Measurements from ENCODE around the gene TSR1. TPM values are rescaled to one million over a fixed set of nuclear protein-coding genes. Genes with fewer than 3 reads are reported as not detected.
"Not testable (repeated sequence)": the region's sequence is repeated elsewhere in the genome, so short reads cannot be mapped to it uniquely, and the experiment has no call there.

TSR1 gene
- total RNA-seq, 2 donors from 2014 or later = 47.5 to 95.6 TPM

GRCh38 chr17:2337544-2338314 lies 1.5 kb upstream of the TSR1 start:
- H3K27ac Mint-ChIP-seq = peak overlapping the region in 1 of 2 donors; percentile 43
- H3K4me1 Mint-ChIP-seq (ENCODE audit: low read depth in 2 of 2) = peaks cover 0 to 22% of the 10 kb centered on the region in 2 donors
- ATAC-seq (peak; percentile 59 to 68), DNase-seq (ENCODE audit: low spot score) (peak; percentile 68)
- H3K4me3 Mint-ChIP-seq = peak overlapping the region; percentile 80
- H3K36me3 Mint-ChIP-seq = peaks cover 6% of the 10 kb centered on the region
- H3K9me3 Mint-ChIP-seq = no peaks in the 10 kb centered on the region
- H3K27me3 Mint-ChIP-seq = no peaks in the 10 kb centered on the region

DNA sequence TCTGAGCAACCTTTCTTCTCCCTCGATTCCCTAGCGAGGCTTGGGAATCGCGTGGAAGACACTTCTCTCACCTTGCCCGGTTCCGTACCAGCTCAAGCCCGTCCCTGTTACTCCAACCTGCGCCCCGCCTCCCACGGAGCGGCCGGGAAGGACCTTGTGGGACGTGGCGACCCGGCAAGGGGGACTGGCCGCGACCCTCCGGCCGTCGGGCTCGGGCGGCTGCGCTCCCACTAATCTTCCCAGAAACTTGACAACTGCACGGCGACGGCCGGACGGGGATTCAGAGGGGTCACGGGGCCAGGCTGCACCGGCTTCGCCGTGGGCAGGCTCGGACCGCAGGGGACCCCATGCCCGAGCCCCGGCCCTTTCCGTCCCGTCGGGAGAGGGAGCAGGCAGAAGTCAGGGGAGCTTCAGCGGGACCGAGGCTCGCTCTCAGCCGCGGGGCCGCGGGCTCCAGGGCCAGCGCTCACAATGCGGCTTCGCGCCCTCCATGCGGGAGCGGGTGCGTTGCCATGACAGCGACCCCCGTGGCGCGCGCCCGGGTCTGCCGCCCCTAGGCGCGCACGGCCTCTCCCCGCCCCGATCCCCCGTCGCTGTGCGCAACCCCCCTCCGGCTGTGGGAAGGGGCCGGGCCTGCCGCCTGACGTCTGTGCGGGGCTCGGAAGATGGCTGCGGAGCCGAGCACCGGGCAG lies 741 bp upstream of the TSR1 start, which contains the start of gene SGSM2:
SGSM2 (plus strand) TSS at position 650 of the 692 bp plus-strand sequence. CDS start 188 bp downstream, outside the sequence.
- peaks cover 0 to 22% of the 10 kb centered on the region in 2 donors for H3K4me1 Mint-ChIP-seq (ENCODE audit: low read depth in 2 of 2)
- peak within 1 kb of the TSS; percentile 80 for H3K4me3 Mint-ChIP-seq
- peaks cover 6% of the 10 kb centered on the region for H3K36me3 Mint-ChIP-seq
- H3K9me3 Mint-ChIP-seq = no peaks in the 10 kb centered on the region
- DNase-seq (ENCODE audit: low spot score) (peak; percentile 64), ATAC-seq (peak; percentile 64)
- H3K27me3 Mint-ChIP-seq = no peaks in the 10 kb centered on the region
- H3K27ac Mint-ChIP-seq = peak within 1 kb of the TSS; percentile 90 to 95

- no peaks in the 10 kb centered on the region for H3K27me3 Mint-ChIP-seq
- H3K4me1 Mint-ChIP-seq (ENCODE audit: low read depth in 2 of 2) = peaks cover 0 to 22% of the 10 kb centered on the region in 2 donors
- DNase-seq (ENCODE audit: low spot score) = no peak
- peaks cover 6% of the 10 kb centered on the region for H3K36me3 Mint-ChIP-seq
- H3K4me3 Mint-ChIP-seq = no peak overlapping the region
- H3K27ac Mint-ChIP-seq = peak overlapping the region; percentile 90 to 95
- ATAC-seq = no peak
- no peaks in the 10 kb centered on the region for H3K9me3 Mint-ChIP-seq
These were observed 487 bp downstream of the TSR1 start for GRCh38 chr17:2335726-2336214.

GRCh38 chr17:2331303-2331702 lies 5.0 kb downstream of the TSR1 start:
- Mint-ChIP-seq H3K27ac (no peak overlapping the region), H3K4me3 (no peak overlapping the region), H3K36me3 (peaks cover 14% of the 10 kb centered on the region), H3K27me3 (no peaks in the 10 kb centered on the region), H3K4me1 (ENCODE audit: low read depth in 2 of 2) (peaks cover 7 to 18% of the 10 kb centered on the region in 2 donors), H3K9me3 (no peaks in the 10 kb centered on the region)
- ATAC-seq (no peak), DNase-seq (ENCODE audit: low spot score) (no peak)

- Mint-ChIP-seq H3K27ac (no peak overlapping the region), H3K36me3 (peaks cover 24% of the 10 kb centered on the region), H3K4me1 (ENCODE audit: low read depth in 2 of 2) (no peaks in the 10 kb centered on the region), H3K9me3 (no peaks in the 10 kb centered on the region), H3K4me3 (no peak overlapping the region), H3K27me3 (no peaks in the 10 kb centered on the region)
- no peak for DNase-seq (ENCODE audit: low spot score)
- ATAC-seq = no peak
These were observed 12.5 kb downstream of the TSR1 start for GRCh38 chr17:2323629-2324314.

- Mint-ChIP-seq H3K4me3 (no peak overlapping the region), H3K4me1 (ENCODE audit: low read depth in 2 of 2) (no peaks in the 10 kb centered on the region), H3K9me3 (no peaks in the 10 kb centered on the region), H3K27ac (no peak overlapping the region), H3K36me3 (peaks cover 24% of the 10 kb centered on the region), H3K27me3 (no peaks in the 10 kb centered on the region)
- ATAC-seq = no peak
- DNase-seq (ENCODE audit: low spot score) = no peak
These were observed 14.9 kb downstream of the TSR1 start for GRCh38 chr17:2321399-2321798.

DNA sequence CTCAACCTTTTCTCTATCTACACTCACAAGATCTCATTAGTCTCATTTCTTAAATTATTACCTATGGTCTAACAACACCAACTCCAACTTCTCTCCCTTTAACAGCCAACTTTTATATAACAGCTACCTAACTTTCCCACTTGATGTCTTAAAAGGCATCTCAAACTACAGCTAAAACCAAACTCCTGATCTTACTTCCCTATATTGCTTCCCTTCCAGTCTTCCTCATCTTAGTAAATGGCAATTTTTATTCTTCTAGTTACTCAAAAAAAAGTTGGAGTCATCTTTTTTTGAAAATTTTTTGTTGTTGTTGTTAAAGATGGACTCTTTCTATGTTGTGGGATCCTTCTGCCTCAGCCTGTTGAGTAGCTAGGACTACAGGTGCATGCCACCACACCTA lies 17.2 kb downstream of the TSR1 start:
- Mint-ChIP-seq H3K27ac (no peak overlapping the region), H3K27me3 (no peaks in the 10 kb centered on the region), H3K4me3 (no peak overlapping the region), H3K4me1 (ENCODE audit: low read depth in 2 of 2) (no peaks in the 10 kb centered on the region), H3K9me3 (no peaks in the 10 kb centered on the region), H3K36me3 (peaks cover 7% of the 10 kb centered on the region)
- DNase-seq (ENCODE audit: low spot score) (no peak), ATAC-seq (no peak)

GRCh38 chr17:2317796-2318195 lies 18.5 kb downstream of the TSR1 start:
- H3K27me3 Mint-ChIP-seq = no peaks in the 10 kb centered on the region
- H3K9me3 Mint-ChIP-seq = no peaks in the 10 kb centered on the region
- DNase-seq (ENCODE audit: low spot score) (no peak), ATAC-seq (no peak)
- no peak overlapping the region for H3K27ac Mint-ChIP-seq
- H3K4me1 Mint-ChIP-seq (ENCODE audit: low read depth in 2 of 2) = no peaks in the 10 kb centered on the region
- H3K36me3 Mint-ChIP-seq = peaks cover 5% of the 10 kb centered on the region
- H3K4me3 Mint-ChIP-seq = no peak overlapping the region

GRCh38 chr17:2316916-2317205 lies 19.4 kb downstream of the TSR1 start:
- H3K27ac Mint-ChIP-seq; H3K36me3 Mint-ChIP-seq; H3K4me1 Mint-ChIP-seq (ENCODE audit: low read depth in 2 of 2); H3K27me3 Mint-ChIP-seq; ATAC-seq; H3K4me3 Mint-ChIP-seq; DNase-seq (ENCODE audit: low spot score); H3K9me3 Mint-ChIP-seq: not testable (repeated sequence)

DNA sequence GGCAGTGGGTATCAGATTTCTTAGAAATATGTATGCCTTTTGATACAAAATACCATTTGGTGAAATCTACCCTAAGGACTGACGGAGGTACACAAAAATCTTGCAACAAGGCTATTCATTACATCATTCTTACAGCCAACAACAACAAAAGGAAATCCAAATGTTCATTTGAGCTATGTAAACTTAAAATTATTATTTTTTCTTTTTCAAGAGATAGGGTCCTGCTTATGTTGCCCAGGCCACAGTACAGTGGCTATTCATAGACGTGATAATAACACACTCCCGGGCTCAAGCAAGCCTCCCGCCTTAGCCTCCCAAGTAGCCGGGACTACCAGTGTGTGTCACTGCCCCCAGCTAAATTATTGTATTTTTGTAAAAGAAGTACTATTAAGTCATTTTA lies 23.5 kb downstream of the TSR1 start:
- Mint-ChIP-seq H3K9me3 (no peaks in the 10 kb centered on the region), H3K4me3 (no peak overlapping the region), H3K36me3 (no peaks in the 10 kb centered on the region), H3K27me3 (no peaks in the 10 kb centered on the region), H3K4me1 (ENCODE audit: low read depth in 2 of 2) (peaks cover 3 to 6% of the 10 kb centered on the region in 2 donors), H3K27ac (no peak overlapping the region)
- no peak for ATAC-seq
- no peak for DNase-seq (ENCODE audit: low spot score)

- H3K4me3 Mint-ChIP-seq = no peak overlapping the region
- H3K9me3 Mint-ChIP-seq = no peaks in the 10 kb centered on the region
- peaks cover 12% of the 10 kb centered on the region for H3K36me3 Mint-ChIP-seq
- ATAC-seq (no peak), DNase-seq (ENCODE audit: low spot score) (no peak)
- no peaks in the 10 kb centered on the region for H3K27me3 Mint-ChIP-seq
- H3K4me1 Mint-ChIP-seq (ENCODE audit: low read depth in 2 of 2) = peaks cover 19 to 25% of the 10 kb centered on the region in 2 donors
- H3K27ac Mint-ChIP-seq = peak overlapping the region in 1 of 2 donors; percentile 1
These were observed 26.7 kb downstream of the TSR1 start for GRCh38 chr17:2309338-2310154.

DNA sequence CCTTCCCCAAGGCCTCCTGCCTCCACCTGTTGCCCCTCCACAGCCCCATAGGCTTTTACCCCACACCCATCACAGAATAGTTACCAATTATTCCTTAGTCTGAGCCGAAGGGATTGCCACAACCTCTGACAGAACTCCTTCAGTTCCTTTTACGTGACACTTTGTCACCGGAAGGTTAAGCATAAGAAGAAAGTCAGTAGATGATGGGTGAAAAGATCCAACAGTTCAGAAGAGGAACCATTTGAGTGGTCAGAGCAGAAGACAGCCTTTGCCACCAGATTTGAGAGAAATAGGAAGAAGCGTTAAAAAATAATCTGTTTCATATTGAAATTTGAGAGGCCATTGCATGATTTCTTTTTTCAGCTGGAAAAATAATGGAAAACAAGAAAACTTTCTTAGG lies 31.3 kb downstream of the TSR1 start:
- Mint-ChIP-seq H3K27ac (peak overlapping the region in 1 of 2 donors; percentile 10), H3K27me3 (no peaks in the 10 kb centered on the region), H3K4me3 (peak overlapping the region; percentile 72), H3K4me1 (ENCODE audit: low read depth in 2 of 2) (peaks cover 40 to 41% of the 10 kb centered on the region in 2 donors), H3K9me3 (no peaks in the 10 kb centered on the region), H3K36me3 (peaks cover 17% of the 10 kb centered on the region)
- no peak for ATAC-seq
- DNase-seq (ENCODE audit: low spot score) = no peak

Data from natural killer cell treated with Interleukin-12 subunit alpha and Interleukin-12 subunit beta and Interleukin-15 and Interleukin-18, amount 100 ng/mL, for 72 hours (primary cell).